HG03060 (cell line): ENCODE data around the gene CHMP3.
"Not testable (repeated sequence)": the region's sequence is repeated elsewhere in the genome, so short reads cannot be mapped to it uniquely, and the experiment has no call there.

Experiments
- ATAC-seq: cut with Tn5 transposase; IDR thresholded peaks from one replicate; pipeline ENCODE4 v1.9.1; 2021; ENCODE audit warnings: low read depth, moderate number of reproducible peaks; ENCODE audit not compliant: unreplicated experiment

Gene CHMP3

DNA sequence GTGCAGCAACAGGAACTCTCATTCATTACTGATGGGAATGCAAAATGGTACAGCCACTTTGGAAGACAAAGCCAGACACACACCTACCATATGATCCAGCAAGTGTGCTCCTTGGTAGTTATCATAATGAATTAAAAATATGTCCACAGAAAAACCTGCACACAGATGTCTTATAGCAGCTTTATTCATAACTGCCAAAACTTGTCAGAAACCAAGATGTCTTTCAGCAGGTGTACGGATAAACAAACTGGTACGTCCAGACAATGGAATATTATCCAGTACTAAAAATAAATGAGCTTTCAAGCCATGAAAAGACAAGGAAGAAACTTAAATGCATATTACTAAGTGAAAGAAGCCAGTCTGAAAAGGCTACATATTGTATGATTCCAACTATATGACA lies 50.4 kb downstream of the CHMP3 start:
- ATAC-seq = no peak

DNA sequence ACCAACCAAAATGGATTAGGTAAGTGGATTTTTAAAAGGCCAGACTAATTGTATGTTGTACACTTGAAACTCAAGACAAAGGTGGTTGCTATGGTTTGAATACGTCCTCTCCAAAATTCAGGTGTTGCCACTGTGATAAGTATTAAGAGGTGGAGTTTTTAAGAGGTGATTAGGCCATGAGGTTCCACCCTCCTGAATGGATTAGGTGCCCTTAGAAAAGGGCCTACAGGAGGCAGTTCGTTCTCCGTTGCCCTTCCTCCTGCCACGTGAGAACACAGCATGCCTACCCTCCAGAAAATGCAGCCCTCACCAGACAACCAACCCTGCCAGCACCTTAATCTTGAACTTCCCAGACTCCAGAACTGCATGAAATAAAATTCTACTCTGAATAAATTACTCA lies 51.2 kb downstream of the CHMP3 start:
- ATAC-seq = no peak

DNA sequence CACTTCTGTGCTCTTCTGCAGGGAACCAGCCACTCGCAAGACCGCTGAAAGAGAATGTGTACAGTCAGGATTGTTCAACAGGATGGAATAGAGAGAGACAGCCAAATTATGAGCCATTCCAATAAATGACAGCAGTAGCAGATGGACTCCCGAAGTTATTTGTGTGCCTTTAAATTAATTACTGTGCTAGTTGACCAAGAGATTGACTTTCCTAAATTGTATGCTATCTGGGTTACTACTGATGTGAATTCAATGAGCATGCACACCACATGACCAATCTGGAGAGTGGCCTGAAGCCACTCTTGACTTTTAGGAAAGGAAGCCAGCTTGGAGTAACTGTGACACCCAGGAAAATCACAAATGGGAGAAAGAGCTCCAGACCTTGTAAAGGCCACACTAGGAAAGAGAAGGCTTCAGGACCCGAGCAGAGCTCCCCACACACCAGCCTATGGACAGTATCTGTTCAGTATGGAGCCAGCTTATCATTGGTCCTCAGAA lies 52.8 kb downstream of the CHMP3 start:
- ATAC-seq = no peak

DNA sequence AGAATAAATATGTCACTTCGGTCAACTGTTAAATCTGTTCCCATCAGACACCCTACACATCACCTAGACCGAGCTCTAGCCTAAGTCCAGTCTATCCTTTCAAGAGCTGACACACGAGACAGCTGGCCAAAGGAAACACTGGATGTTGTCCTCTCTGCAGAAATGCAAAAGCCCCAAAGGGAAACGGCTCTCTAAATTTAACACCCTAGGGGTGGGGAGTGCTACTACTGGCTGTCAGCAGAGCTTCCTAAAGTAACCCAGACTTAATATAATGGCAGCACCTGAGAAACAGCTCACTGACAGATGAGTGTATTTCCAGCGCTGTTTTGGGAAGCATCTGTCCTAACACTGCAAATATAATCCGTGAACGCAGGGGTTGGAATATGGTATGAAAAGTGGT lies 55.6 kb downstream of the CHMP3 start:
- ATAC-seq = no peak

DNA sequence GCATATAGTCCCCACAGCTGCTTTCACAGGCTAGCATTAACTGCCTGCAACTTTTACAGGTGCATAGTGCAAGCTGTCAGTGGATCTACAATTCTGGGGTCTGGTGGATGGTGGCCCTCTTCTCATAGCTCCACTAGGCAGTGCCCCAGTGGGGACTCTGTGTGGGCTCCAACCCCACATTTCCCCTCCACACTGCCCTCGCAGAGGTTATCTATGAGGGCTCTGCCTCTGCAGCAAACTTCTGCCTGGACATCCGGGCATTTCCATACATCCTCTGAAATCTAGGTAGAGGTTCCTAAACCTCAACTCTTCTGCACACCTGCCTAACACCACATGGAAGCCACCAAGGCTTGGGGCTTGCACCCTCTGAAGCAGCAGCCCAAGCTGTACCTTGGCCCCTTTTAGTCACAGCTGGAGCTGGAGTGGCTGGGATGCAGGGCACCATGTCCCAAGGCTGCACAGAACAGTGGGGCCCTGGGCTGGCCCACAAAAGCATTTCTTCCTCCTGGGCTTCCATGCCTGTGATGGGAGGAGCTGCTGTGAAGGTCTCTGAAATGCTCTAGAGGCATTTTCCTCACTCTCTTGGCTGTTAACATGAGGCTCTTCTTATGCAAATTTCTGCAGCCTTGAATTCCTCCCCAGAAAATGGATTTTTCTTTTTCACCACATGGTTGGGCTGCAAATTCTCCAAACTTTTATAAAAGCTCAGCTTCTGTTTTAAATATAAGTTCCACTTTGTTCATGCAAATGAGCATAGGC lies 62.7 kb downstream of the CHMP3 start:
- ATAC-seq = no peak

DNA sequence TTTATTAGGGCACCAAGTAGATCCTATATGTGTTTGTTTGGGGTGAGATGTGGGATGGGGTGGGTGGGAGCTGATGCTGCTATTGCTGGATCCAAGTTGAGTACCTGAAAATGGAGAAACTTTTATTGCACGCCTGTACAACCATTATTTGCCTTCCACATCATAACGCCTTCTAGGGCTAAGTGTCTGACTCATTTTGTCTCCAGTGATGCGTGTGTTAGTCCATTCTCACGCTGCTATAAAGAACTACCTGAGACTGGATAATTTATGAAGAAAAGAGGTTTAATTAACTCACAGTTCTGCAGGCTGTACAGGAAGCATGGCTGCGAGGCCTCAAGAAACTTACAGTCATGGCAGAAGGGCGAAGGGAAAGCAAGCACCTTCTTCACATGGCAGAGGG lies 63.9 kb downstream of the CHMP3 start:
- no peak for ATAC-seq

DNA sequence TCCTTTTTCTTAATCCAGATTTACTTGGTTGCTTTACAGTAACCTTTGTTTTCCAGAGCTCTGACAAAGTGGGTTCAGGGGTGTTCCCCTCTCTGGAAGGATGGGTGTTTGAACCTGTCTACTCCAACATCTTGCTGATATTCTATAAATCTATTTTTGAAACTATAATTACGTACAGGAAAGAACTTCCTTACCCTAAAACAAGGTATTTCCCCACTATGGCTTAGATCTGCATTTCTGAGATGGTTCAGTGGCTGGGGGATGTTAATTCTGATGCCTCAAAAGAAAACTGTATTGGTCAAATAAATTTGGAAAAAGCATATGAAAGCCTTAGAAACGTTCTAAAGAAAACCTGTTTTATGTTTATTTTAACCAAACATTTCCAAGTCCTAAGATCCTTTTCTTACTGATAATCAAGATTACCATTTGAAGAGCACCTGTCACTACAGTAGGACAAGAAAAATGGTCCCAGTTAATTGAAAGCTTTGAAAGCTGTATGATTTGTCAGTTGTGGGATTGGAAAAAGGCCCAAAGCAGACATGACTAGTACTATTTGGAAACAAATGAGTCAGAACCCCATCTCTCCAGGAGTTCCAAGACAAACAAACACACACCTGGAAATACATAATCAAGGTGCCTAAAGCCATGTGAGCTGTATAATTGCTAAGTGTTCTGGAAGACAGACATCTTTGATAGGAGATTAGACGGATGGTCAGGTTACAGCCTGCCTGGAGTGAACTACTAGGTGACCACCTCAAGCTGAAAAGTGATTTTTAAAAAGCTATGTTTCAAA lies 64.6 kb downstream of the CHMP3 start:
- ATAC-seq = no peak

GRCh38 chr2:86496391-86496790 lies 66.9 kb downstream of the CHMP3 start:
- ATAC-seq = not testable (repeated sequence)

DNA sequence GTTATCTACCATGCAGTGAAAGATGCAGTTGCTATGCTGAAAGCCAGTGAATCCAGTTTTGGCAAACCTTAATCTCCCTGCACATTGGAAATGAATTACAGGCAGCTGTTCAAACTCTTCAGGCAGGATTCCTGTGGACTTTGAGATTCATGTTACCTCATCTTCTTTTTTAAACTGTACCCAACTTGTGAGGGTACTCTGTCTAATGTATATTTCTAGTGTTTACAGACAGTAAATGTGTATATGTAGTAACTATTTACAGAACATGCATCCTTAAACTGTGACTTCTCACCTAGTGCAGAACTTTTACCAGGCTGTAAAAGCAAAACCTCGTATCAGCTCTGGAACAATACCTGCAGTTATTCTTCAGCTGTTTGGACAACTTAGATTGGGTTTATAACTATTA lies 71.2 kb downstream of the CHMP3 start:
- ATAC-seq = no peak

- ATAC-seq = no peak
These were observed 72.2 kb downstream of the CHMP3 start for GRCh38 chr2:86491088-86491487.

GRCh38 chr2:86490245-86490644 lies 73.0 kb downstream of the CHMP3 start:
- ATAC-seq = no peak

- ATAC-seq = no peak
These were observed 73.7 kb downstream of the CHMP3 start for GRCh38 chr2:86489542-86489941.

DNA sequence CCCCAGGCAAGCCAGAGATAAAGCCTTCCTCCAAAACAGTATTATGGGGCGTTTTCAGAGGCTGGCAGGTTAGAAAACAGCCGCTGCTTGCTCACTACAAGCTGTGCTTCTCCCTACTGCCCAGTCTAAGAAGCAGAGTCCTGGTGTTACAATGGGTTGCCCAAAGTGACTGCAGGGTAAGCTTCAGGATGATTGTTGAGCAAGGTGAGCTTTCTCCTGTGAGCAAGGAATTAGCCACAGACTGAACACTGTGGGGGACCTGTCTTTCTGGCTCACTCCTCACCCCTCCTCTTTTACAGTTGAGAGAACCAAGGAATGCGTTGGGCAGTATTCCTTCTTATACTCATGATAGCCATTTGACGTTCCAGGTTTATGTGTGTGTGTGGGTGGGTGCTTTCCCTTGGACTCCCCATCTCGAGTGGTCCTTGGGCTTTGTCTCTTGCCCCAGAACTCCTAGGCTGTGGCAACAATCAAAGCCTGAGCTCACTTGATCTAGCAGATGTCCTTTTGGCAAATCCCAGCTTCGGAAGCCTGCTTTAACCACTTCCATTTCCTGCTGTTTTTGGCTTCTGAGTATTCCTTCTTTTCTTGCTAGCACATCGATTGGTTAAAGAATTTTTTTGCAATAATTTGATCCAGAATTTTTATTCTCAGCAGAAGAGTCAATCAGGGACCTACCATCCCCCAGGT lies 74.5 kb downstream of the CHMP3 start:
- ATAC-seq = no peak

- no peak for ATAC-seq
These were observed 76.2 kb downstream of the CHMP3 start for GRCh38 chr2:86487062-86487461.

DNA sequence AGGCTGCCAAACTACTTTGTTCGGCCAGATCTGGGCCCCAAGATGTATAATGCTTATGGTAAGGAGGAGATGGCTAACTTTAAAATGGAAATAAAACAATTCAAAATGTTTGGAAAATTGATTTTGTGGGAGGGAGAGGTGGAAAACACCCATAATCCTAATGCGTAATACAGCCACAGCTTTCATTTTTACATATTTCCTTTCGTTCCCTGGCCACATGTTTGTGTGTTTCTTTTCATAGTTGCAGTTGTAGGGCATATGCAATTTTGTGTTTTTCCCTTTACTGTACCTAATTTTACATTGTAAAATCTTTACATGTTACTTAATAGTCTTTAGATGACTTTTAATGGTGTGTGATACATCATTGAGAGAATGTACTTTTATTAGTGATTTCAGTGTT lies 77.4 kb downstream of the CHMP3 start:
- ATAC-seq = no peak

GRCh38 chr2:86485103-86485502 lies 78.1 kb downstream of the CHMP3 start:
- ATAC-seq = no peak

DNA sequence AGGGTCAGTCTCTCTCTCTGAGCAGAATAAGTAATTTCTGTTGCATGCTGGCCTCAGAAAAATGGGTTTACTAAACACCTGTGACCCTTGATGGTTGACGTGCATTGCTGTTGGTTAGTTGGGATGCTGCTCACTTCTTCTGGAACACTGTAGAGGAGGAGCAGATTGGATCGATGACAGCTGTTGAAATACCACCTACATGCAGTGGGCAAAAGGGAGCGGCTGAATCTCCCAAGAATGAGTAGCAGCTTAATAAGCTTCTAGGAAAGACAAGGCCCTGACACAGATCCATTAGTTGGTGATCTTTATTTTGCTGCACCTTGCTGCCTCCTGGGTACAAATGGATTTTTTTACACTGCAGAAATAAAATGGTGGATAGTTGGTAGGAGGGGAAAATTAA lies 78.9 kb downstream of the CHMP3 start:
- no peak for ATAC-seq

- ATAC-seq = no peak
These were observed 81.2 kb downstream of the CHMP3 start for GRCh38 chr2:86482034-86482433.

- ATAC-seq = no peak
These were observed 83.1 kb downstream of the CHMP3 start for GRCh38 chr2:86480105-86480504.

GRCh38 chr2:86477349-86477748 lies 85.9 kb downstream of the CHMP3 start:
- ATAC-seq = no peak

GRCh38 chr2:86476918-86477317 lies 86.3 kb downstream of the CHMP3 start:
- ATAC-seq = no peak
